ENCODE measurements around the gene DEFB129. TPM values are rescaled to one million over a fixed set of nuclear protein-coding genes. Genes with fewer than 3 reads are reported as not detected.
A peak's percentile ranks its signal among the peaks of the same experiment; 100 is the strongest.

Gene DEFB129
- total and polyA plus RNA-seq, 4 donors: not detected

DNA sequence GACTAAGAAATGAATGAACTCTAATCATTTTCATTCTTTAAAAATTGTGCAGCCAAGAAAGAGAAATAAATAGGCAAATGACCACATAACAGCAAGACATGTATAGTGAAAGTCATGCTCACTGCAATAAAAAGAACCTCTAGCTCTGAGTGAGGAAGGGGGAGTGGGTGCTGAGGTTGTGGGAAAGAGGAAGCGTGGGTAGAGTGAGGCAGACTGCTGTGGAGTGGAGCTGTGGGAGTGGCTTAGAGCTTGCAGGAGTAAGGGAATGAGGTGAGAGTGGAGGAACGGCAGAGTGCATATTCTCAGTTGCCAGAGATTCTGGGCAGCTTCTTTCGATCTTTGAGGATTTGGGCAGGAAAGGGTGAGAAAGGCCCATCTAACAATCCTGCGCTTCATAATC is 10.4 kb downstream of the DEFB129 start:
- Histone ChIP-seq H3K27me3 (ENCODE audit: control insufficient read depth in 3 of 3, insufficient read depth in 3 of 3, low read length in 2 of 3) (peaks cover 0 to 7% (median 0%) of the 10 kb centered on the region in 3 donors), H3K4me3 (no peak overlapping the region), H3K36me3 (ENCODE audit: control insufficient read depth in 4 of 4, insufficient read depth in 4 of 4, low read length in 4 of 4) (no peaks in the 10 kb centered on the region), H3K9me3 (ENCODE audit: control insufficient read depth in 4 of 4, insufficient read depth in 3 of 4, low read length in 3 of 4) (no peaks in the 10 kb centered on the region), H3K9ac (ENCODE audit: insufficient read depth in 1 of 2, low read length in 2 of 2) (no peak overlapping the region), H3K4me1 (ENCODE audit: control insufficient read depth in 5 of 5, insufficient read depth in 5 of 5, low read length in 5 of 5) (peaks cover 0 to 13% (median 2%) of the 10 kb centered on the region in 5 donors), H3K27ac (ENCODE audit: low read depth in 1 of 2, low read length in 1 of 2) (no peak overlapping the region)
- TF ChIP-seq, protein P1, sequence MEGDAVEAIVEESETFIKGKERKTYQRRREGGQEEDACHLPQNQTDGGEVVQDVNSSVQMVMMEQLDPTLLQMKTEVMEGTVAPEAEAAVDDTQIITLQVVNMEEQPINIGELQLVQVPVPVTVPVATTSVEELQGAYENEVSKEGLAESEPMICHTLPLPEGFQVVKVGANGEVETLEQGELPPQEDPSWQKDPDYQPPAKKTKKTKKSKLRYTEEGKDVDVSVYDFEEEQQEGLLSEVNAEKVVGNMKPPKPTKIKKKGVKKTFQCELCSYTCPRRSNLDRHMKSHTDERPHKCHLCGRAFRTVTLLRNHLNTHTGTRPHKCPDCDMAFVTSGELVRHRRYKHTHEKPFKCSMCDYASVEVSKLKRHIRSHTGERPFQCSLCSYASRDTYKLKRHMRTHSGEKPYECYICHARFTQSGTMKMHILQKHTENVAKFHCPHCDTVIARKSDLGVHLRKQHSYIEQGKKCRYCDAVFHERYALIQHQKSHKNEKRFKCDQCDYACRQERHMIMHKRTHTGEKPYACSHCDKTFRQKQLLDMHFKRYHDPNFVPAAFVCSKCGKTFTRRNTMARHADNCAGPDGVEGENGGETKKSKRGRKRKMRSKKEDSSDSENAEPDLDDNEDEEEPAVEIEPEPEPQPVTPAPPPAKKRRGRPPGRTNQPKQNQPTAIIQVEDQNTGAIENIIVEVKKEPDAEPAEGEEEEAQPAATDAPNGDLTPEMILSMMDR (IDR thresholded peaks at IDR 0.05; ENCODE audit: control extremely low read depth, extremely low read depth): no peak
- DNase-seq (peak; percentile 61 to 81 (median 62)), ATAC-seq (ENCODE audit: insufficient read depth, low FRiP score) (peak; percentile 62)
- 26 to 37% methylated on average over 4 of the region's 4 CpGs for WGBS, 2 donors

DNA sequence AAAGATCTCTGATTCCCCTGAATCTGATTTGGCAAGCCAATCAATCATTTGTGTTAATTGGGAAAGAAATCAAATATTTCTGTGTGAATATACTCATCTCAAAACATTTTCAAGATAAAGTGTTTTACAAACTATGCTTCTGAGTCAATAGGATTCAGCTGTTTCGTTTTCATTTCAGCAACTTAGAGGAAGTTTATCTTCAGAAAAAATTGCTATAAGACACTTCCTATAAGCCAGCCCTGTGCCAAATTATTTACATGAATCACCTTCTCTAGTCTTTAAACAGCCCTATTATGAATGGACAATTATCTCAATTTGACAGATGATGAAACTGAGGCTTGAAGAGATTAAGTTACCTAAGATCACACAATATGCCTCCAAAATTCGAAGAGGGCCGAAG is 10.9 kb downstream of the DEFB129 start:
- Histone ChIP-seq H3K4me3 (no peak overlapping the region), H3K36me3 (ENCODE audit: control insufficient read depth in 4 of 4, insufficient read depth in 4 of 4, low read length in 4 of 4) (no peaks in the 10 kb centered on the region), H3K4me1 (ENCODE audit: control insufficient read depth in 5 of 5, insufficient read depth in 5 of 5, low read length in 5 of 5) (peaks cover 0 to 13% (median 2%) of the 10 kb centered on the region in 5 donors), H3K27ac (ENCODE audit: low read depth in 1 of 2, low read length in 1 of 2) (no peak overlapping the region), H3K27me3 (ENCODE audit: control insufficient read depth in 3 of 3, insufficient read depth in 3 of 3, low read length in 2 of 3) (peaks cover 0 to 7% (median 0%) of the 10 kb centered on the region in 3 donors), H3K9ac (ENCODE audit: insufficient read depth in 1 of 2, low read length in 2 of 2) (no peak overlapping the region), H3K9me3 (ENCODE audit: control insufficient read depth in 4 of 4, insufficient read depth in 3 of 4, low read length in 3 of 4) (no peaks in the 10 kb centered on the region)
- TF ChIP-seq, protein P1 (IDR thresholded peaks at IDR 0.05; ENCODE audit: control extremely low read depth, extremely low read depth): no peak
- WGBS, 2 donors: 31 to 49% methylated on average over 3 of the region's 3 CpGs
- ATAC-seq (ENCODE audit: insufficient read depth, low FRiP score) (peak; percentile 66), DNase-seq (peak in 1 of 3 donors; percentile 15)

- Histone ChIP-seq H3K4me3 (no peak overlapping the region), H3K9ac (ENCODE audit: insufficient read depth in 1 of 2, low read length in 2 of 2) (no peak overlapping the region), H3K27ac (ENCODE audit: low read depth in 1 of 2, low read length in 1 of 2) (no peak overlapping the region), H3K9me3 (ENCODE audit: control insufficient read depth in 4 of 4, insufficient read depth in 3 of 4, low read length in 3 of 4) (no peaks in the 10 kb centered on the region), H3K4me1 (ENCODE audit: control insufficient read depth in 5 of 5, insufficient read depth in 5 of 5, low read length in 5 of 5) (peaks cover 0 to 5% (median 0%) of the 10 kb centered on the region in 5 donors), H3K36me3 (ENCODE audit: control insufficient read depth in 4 of 4, insufficient read depth in 4 of 4, low read length in 4 of 4) (no peaks in the 10 kb centered on the region), H3K27me3 (ENCODE audit: control insufficient read depth in 3 of 3, insufficient read depth in 3 of 3, low read length in 2 of 3) (peaks cover 0 to 9% (median 0%) of the 10 kb centered on the region in 3 donors)
- 83 to 92% methylated on average over 2 of the region's 2 CpGs for WGBS, 2 donors
- no peak for ATAC-seq (ENCODE audit: insufficient read depth, low FRiP score)
- TF ChIP-seq, protein P1 (IDR thresholded peaks at IDR 0.05; ENCODE audit: control extremely low read depth, extremely low read depth): no peak
- no peak for DNase-seq
Measured at GRCh38 chr20:242905-243304, 15.8 kb downstream of the DEFB129 start.

DNA sequence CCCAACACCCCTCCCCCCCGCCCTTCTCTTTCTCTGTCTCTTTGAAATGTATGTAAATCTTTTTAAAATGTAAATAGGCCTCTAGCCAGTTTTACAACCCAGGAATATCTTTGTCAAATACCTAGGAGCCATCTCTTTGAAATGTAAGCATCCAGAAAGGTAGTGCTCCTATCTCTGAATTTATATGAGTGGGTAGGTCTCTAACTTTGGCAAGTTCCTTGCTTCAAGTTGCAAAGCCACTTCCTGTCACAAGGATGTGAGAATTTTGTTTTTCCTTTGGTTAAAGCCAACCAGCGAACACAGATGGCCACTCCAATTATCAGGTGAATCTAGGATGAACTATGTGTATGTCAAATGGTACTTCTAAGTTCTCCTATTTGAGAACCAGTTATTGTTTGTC is 24.3 kb downstream of the DEFB129 start:
- no peaks in the 10 kb centered on the region for H3K4me1 ChIP-seq (ENCODE audit: control insufficient read depth in 5 of 5, insufficient read depth in 5 of 5, low read length in 5 of 5)
- 24 to 55% methylated on average over 2 of the region's 2 CpGs for WGBS, 2 donors

More for the DNA sequence above, 24.3 kb downstream of the DEFB129 start:
- TF ChIP-seq, protein P1 (IDR thresholded peaks at IDR 0.05; ENCODE audit: control extremely low read depth, extremely low read depth): no peak
- Histone ChIP-seq H3K27me3 (ENCODE audit: control insufficient read depth in 3 of 3, insufficient read depth in 3 of 3, low read length in 2 of 3) (no peaks in the 10 kb centered on the region), H3K4me3 (no peak overlapping the region), H3K36me3 (ENCODE audit: control insufficient read depth in 4 of 4, insufficient read depth in 4 of 4, low read length in 4 of 4) (no peaks in the 10 kb centered on the region), H3K9me3 (ENCODE audit: control insufficient read depth in 4 of 4, insufficient read depth in 3 of 4, low read length in 3 of 4) (no peaks in the 10 kb centered on the region), H3K27ac (ENCODE audit: low read depth in 1 of 2, low read length in 1 of 2) (no peak overlapping the region), H3K9ac (ENCODE audit: insufficient read depth in 1 of 2, low read length in 2 of 2) (no peak overlapping the region)
- ATAC-seq (ENCODE audit: insufficient read depth, low FRiP score): no peak
- DNase-seq: no peak
